Bronchial epithelial cell (primary cell): ENCODE measurements around the gene INAFM1. TPM values are rescaled to one million over a fixed set of nuclear protein-coding genes. Genes with fewer than 3 reads are reported as not detected.

Experiments
- DNase-seq: peaks from one replicate; pipeline ENCODE4 v3.0.0-alpha.2; 2010; ENCODE audit warnings: low read depth
- FAIRE-seq: peaks from 2 replicates; lab custom pipeline; 2011; peaks lifted over from hg19 to GRCh38; lab: Jason Lieb, UNC
- H3K27me3 ChIP-seq: 2 replicates; pipeline ENCODE4 v1.5.1; 2011; ENCODE audit warnings: low read length; ENCODE audit not compliant: control insufficient read depth, insufficient read depth
- H3K36me3 ChIP-seq: 2 replicates; pipeline ENCODE4 v1.5.1; 2011; ENCODE audit warnings: low read length; ENCODE audit not compliant: control insufficient read depth, insufficient read depth
- H3K4me3 ChIP-seq: 2 replicates; pipeline ENCODE4 v1.5.1; 2011; ENCODE audit warnings: mild to moderate bottlenecking, low read depth, low read length, control low read depth
- total RNA-seq: library from RNA; depleted of rRNA; stranded (reverse); fragments of >200 nt; gene quantifications from 2 replicates; pipeline ENCODE4 v1.2.1, GENCODE V29; 2014
- TF ChIP-seq, protein P1 (sequence below): IDR thresholded peaks from 2 replicates; pipeline ENCODE4 v1.5.1; 2011; ENCODE audit warnings: mild to moderate bottlenecking, moderate library complexity, low read length, control low read depth, inconsistent platforms; ENCODE audit not compliant: insufficient read depth, severe bottlenecking

The INAFM1 gene
- total RNA-seq, 1 donor from 2014 or later = 0.53 TPM

DNA sequence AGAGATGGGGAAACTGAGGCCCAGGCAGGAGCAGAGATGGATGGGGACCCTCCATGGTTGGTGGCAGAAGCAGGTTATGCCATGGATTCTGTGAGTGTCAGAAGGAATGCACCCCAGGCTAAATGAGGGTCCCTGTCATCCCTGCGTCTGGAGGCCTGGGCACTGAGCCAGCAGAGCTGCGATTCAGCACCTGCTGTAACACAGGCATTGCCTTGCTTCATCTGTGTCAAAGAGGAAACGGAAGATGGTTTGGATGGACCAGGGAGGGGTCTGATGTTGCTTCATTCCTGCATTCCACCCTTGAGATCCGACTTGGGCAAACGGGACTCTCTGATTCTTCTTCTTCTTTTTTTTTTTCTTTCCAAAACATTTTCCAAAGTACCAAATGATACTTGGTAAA, 36.1 kb downstream of the INAFM1 start:
- H3K27me3 ChIP-seq = no peaks in the 10 kb centered on the region
- DNase-seq (peak; percentile 33), FAIRE-seq (no peak)
- H3K36me3 ChIP-seq = no peaks in the 10 kb centered on the region
- TF ChIP-seq, protein P1, sequence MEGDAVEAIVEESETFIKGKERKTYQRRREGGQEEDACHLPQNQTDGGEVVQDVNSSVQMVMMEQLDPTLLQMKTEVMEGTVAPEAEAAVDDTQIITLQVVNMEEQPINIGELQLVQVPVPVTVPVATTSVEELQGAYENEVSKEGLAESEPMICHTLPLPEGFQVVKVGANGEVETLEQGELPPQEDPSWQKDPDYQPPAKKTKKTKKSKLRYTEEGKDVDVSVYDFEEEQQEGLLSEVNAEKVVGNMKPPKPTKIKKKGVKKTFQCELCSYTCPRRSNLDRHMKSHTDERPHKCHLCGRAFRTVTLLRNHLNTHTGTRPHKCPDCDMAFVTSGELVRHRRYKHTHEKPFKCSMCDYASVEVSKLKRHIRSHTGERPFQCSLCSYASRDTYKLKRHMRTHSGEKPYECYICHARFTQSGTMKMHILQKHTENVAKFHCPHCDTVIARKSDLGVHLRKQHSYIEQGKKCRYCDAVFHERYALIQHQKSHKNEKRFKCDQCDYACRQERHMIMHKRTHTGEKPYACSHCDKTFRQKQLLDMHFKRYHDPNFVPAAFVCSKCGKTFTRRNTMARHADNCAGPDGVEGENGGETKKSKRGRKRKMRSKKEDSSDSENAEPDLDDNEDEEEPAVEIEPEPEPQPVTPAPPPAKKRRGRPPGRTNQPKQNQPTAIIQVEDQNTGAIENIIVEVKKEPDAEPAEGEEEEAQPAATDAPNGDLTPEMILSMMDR = no peak
- H3K4me3 ChIP-seq = no peak overlapping the region

DNA sequence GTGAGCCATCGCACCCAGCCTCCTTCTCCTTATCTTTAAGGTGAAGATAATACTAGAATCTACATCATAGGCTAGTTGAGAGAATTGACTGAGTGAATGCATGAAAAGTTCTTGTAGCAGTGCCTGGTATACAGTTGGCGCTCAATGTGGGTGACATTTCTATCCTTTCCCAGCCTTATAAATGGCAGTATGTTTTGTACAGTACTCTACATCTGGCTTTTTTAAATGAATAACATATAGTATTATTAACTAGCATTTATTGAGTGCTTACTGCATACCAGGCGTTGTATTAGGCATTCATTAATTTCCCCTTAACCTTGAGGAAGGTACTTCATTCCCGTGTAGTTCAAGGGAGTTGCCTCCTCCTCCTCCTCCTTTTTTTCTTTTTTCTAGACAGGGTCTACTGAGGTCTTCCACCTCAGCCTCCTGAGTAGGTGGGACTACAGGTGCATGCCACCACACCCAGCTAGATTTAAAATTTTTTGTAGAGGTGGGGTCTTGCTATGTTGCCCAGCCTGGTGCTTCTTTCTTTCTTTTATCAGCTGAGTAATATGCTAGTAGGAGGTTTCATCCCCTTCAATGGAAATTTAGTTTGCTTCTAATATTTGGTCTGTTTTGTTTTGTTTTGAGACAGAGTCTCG, 37.8 kb downstream of the INAFM1 start:
- Histone ChIP-seq H3K4me3 (no peak overlapping the region), H3K36me3 (no peaks in the 10 kb centered on the region), H3K27me3 (no peaks in the 10 kb centered on the region)
- FAIRE-seq (no peak), DNase-seq (no peak)
- TF ChIP-seq, protein P1 = no peak

DNA sequence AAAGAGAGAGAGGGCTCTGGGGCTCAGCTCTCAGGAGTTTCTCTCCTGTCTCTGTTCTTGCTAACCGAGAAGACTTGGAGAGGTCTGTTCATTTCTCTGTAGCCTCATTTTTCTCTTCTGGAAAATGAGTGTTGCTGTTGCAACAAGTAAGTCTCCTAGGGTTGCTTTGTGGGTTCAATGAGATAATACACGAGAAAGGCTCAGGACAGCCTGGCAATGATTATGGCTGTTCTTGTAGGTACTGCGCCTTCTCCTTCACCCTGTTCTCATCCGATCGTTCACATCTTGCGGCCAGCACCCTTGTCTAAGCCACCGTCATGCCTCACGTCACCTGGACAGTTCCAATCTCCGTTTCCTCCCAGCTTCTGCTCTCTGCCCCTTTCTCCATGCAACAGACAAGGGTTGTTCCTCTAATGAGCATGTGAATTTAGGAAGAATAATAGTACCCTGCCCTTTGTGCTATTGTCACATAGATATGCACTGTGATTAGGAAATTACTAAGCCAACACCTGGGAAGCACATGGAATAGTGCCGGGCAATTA, 39.1 kb downstream of the INAFM1 start:
- no peaks in the 10 kb centered on the region for H3K36me3 ChIP-seq
- H3K27me3 ChIP-seq = no peaks in the 10 kb centered on the region
- FAIRE-seq (no peak), DNase-seq (no peak)
- H3K4me3 ChIP-seq = no peak overlapping the region
- TF ChIP-seq, protein P1 = no peak

DNA sequence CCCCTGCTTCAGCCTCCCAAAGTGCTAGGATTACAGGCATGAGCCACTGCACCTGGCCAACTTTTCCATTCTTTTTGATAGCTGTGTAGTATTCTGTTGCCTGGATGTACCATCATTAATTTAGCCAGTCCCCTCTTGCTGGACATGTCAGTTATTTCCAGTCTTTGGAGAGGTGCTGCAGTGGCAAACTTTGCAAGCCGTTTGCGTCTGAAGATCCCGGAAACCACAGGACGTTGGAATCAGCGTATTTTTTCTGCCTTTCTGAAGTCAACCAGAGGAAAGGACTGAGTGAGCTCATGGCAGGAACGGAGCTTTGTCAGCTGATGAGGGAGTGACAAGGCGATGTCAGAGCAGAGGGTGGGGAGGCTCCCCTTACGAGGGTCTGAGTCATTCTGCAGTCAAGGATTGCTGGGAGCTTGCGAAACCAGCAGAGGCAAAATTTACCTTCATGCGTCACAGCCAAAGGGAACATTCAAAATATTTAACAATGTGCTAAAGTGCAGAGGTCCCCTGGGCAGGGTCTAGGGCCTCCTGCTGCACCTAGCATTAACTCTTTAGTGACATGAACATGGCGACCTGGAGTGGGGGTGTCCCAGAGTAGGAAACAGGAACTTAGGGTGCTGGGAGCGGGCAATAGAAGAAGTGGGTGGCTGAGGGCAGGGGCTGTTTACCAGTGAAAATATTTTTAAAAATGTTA, 40.6 kb downstream of the INAFM1 start:
- DNase-seq (peak; percentile 97), FAIRE-seq (peak; percentile 85)
- H3K36me3 ChIP-seq = no peaks in the 10 kb centered on the region
- no peak overlapping the region for H3K4me3 ChIP-seq
- TF ChIP-seq, protein P1 = no peak
- no peaks in the 10 kb centered on the region for H3K27me3 ChIP-seq

DNA sequence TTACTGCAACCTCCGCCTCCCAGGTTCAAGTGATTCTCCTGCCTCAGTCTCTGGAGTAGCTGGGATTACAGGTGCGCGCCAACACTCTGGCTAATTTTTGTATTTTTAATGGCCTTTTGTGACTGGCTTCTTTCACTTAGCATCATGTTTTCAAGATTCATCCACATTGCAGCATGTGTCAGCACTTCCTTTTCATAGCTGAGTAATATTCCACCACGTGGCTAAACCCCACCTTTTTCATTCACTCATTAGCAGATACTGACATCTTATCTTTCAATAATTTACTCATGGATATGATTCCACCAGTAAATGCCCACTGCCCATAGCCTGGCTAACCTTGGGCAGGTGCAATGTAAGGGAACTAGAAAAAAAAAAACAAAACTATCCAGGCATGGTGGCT, 41.8 kb downstream of the INAFM1 start:
- no peaks in the 10 kb centered on the region for H3K36me3 ChIP-seq
- no peak for FAIRE-seq
- TF ChIP-seq, protein P1 = no peak

More for the DNA sequence above, 41.8 kb downstream of the INAFM1 start:
- Histone ChIP-seq H3K27me3 (no peaks in the 10 kb centered on the region), H3K4me3 (no peak overlapping the region)
- no peak for DNase-seq
